DOHH2 (cell line): ENCODE data around the gene ADGRG1.

Experiments used
- H3F3A ChIP-seq: fragments of 200-600 bp; sonication (generic), shearing (Covaris generic); 2 replicates; pipeline ENCODE4 v1.6.0; 2016; ENCODE audit warnings: antibody characterized with exemption, mild to moderate bottlenecking; ENCODE audit not compliant: control insufficient read depth, insufficient read depth
- H3K27ac ChIP-seq: fragments of 200-600 bp; sonication (generic); 2 replicates; pipeline ENCODE4 v1.5.1; 2014; ENCODE audit warnings: low read depth, mild to moderate bottlenecking, low read length, moderate library complexity
- H3K27me3 ChIP-seq: fragments of 200-600 bp; sonication (generic); 2 replicates; pipeline ENCODE4 v1.6.1; 2014; ENCODE audit warnings: mild to moderate bottlenecking, low read length, mixed read lengths; ENCODE audit not compliant: control insufficient read depth
- H3K36me3 ChIP-seq: fragments of 200-600 bp; sonication (generic); 2 replicates; pipeline ENCODE4 v1.6.1; 2014; ENCODE audit warnings: mild to moderate bottlenecking, low read length, moderate library complexity, mixed read lengths; ENCODE audit not compliant: control insufficient read depth
- H3K4me1 ChIP-seq: fragments of 200-600 bp; sonication (generic); 2 replicates; pipeline ENCODE4 v1.6.1; 2014; ENCODE audit warnings: mild to moderate bottlenecking, low read length, mixed read lengths; ENCODE audit not compliant: control insufficient read depth
- H3K4me2 ChIP-seq: fragments of 200-600 bp; sonication (generic); 2 replicates; pipeline ENCODE4 v1.6.0; 2014; ENCODE audit warnings: mild to moderate bottlenecking, low read length, moderate library complexity
- H3K4me3 ChIP-seq: fragments of 200-600 bp; sonication (generic); 2 replicates; pipeline ENCODE4 v1.5.1; 2014; ENCODE audit warnings: mild to moderate bottlenecking, low read length, mixed read lengths
- H3K79me2 ChIP-seq: fragments of 200-600 bp; sonication (generic); 2 replicates; pipeline ENCODE4 v1.6.1; 2014; ENCODE audit warnings: mild to moderate bottlenecking, low read length, mixed read lengths; ENCODE audit not compliant: control insufficient read depth
- H3K9me2 ChIP-seq: fragments of 200-600 bp; sonication (generic); replicated peaks from 2 replicates; pipeline ENCODE4 v1.6.1; 2014; ENCODE audit warnings: mild to moderate bottlenecking, low read length, mixed read lengths; ENCODE audit not compliant: control insufficient read depth
- H3K9me3 ChIP-seq: fragments of 200-600 bp; sonication (generic); 2 replicates; pipeline ENCODE4 v1.6.1; 2014; ENCODE audit warnings: antibody characterized with exemption, low read length, mixed read lengths; ENCODE audit not compliant: control insufficient read depth, insufficient read depth
- H4K20me1 ChIP-seq: fragments of 200-600 bp; sonication (generic); 2 replicates; pipeline ENCODE4 v1.6.0; 2014; ENCODE audit warnings: low read depth, mild to moderate bottlenecking, antibody characterized with exemption, low read length, moderate library complexity; ENCODE audit not compliant: control insufficient read depth, insufficient read depth
- EZH2phosphoT487 ChIP-seq: fragments of 200-600 bp; sonication (generic); IDR thresholded peaks from 2 replicates; pipeline ENCODE4 v1.6.1; 2017; ENCODE audit warnings: borderline replicate concordance, mild to moderate bottlenecking, antibody characterized with exemption, low read length, moderate library complexity, mixed read lengths
- TF ChIP-seq, protein P1 (sequence below): fragments of 200-600 bp; sonication (generic); IDR thresholded peaks from one replicate; pipeline ENCODE4 v1.5.1; 2014; ENCODE audit warnings: antibody characterized with exemption, mild to moderate bottlenecking, low read depth, low read length; ENCODE audit not compliant: poor library complexity, severe bottlenecking

ADGRG1 gene

DNA sequence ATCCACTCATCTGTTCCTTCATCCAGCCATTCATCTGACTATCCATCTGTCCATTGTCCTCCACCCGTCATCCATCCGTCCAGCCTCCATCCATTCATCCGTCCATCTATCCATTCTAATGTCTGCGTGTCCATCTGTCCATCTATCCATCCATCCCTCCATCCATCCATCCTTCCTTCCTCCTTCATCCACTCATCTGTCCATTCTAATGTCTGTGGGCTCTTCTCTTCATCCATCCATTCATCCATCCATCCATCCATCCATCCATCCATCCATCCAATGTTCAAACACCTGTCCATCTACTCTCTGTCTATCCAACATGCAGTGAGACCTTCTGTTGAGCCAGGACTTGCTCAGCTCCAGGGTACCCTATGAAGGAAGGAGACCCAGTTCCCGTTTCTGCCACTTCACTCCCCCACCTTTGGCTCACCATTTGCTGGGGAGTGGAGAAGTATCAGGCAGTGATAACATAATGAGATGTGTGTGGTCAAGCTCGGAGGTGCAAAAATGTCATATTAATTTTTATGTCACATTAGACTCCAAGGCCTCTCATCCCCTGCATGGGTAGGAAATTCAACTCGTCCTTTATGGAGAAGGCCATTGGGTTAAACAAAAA lies 36.5 kb upstream of the ADGRG1 start:
- Histone ChIP-seq H3K4me2 (no peak overlapping the region), H3F3A (no peaks in the 10 kb centered on the region), H3K36me3 (no peaks in the 10 kb centered on the region), H3K4me3 (no peak overlapping the region), H3K9me2 (no peaks in the 10 kb centered on the region), H3K27me3 (peaks cover 36% of the 10 kb centered on the region), H4K20me1 (no peaks in the 10 kb centered on the region), H3K9me3 (no peaks in the 10 kb centered on the region), H3K27ac (no peak overlapping the region), H3K79me2 (no peaks in the 10 kb centered on the region), H3K4me1 (no peaks in the 10 kb centered on the region)
- TF ChIP-seq, protein P1, sequence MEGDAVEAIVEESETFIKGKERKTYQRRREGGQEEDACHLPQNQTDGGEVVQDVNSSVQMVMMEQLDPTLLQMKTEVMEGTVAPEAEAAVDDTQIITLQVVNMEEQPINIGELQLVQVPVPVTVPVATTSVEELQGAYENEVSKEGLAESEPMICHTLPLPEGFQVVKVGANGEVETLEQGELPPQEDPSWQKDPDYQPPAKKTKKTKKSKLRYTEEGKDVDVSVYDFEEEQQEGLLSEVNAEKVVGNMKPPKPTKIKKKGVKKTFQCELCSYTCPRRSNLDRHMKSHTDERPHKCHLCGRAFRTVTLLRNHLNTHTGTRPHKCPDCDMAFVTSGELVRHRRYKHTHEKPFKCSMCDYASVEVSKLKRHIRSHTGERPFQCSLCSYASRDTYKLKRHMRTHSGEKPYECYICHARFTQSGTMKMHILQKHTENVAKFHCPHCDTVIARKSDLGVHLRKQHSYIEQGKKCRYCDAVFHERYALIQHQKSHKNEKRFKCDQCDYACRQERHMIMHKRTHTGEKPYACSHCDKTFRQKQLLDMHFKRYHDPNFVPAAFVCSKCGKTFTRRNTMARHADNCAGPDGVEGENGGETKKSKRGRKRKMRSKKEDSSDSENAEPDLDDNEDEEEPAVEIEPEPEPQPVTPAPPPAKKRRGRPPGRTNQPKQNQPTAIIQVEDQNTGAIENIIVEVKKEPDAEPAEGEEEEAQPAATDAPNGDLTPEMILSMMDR, result no peak
- TF ChIP-seq EZH2phosphoT487, result no peak

DNA sequence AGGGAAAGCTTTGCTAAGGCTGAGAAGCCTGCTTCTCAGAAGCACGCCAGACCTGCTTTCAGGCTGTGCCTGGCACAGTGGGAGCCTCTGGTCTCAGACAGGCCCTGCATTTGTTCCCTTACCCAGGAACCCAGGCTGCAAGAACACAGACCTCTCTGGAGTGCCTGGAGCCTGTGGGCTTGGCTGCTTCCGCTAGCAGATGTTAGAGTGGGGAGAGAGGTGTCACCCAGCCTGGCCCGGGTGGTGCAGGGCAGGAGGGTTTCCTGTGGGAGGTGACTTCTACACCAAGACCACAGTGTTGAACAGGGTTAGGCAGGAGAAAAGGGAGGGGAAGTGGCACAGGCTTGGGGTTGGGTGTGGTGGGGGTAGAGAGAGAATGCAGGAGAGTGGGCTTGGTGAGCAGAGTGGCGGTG lies 35.8 kb upstream of the ADGRG1 start:
- no peaks in the 10 kb centered on the region for H3K36me3 ChIP-seq
- H3K27ac ChIP-seq, result no peak overlapping the region
- TF ChIP-seq, protein P1, result no peak
- no peak for TF ChIP-seq EZH2phosphoT487
- no peak overlapping the region for H3K4me3 ChIP-seq
- no peaks in the 10 kb centered on the region for H3K9me2 ChIP-seq
- H4K20me1 ChIP-seq, result no peaks in the 10 kb centered on the region
- H3F3A ChIP-seq, result no peaks in the 10 kb centered on the region
- peaks cover 35% of the 10 kb centered on the region for H3K27me3 ChIP-seq
- H3K79me2 ChIP-seq, result no peaks in the 10 kb centered on the region
- no peak overlapping the region for H3K4me2 ChIP-seq
- H3K9me3 ChIP-seq, result no peaks in the 10 kb centered on the region
- no peaks in the 10 kb centered on the region for H3K4me1 ChIP-seq

DNA sequence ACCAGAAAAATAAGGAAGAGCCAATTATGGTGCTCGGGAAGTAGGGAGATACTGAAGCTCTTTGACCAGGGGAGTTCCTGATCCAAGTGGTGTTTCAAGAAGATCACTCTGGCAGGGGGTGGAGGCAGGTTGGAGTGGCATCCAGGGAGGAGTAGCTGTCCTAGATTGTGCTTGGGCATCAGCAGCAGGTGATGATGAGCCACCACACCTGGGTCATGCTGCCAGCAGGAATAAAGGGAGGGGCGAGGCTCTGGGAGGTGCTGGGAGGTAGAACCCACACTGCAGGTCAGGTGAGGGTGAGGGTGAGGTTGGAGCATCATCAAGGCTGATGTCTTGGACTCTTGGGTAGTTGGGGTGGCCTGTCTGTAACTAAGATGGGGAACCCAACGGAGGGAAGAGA lies 35.4 kb upstream of the ADGRG1 start:
- Histone ChIP-seq H3K27ac (no peak overlapping the region), H3K9me2 (no peaks in the 10 kb centered on the region), H3K4me1 (no peaks in the 10 kb centered on the region), H3K36me3 (no peaks in the 10 kb centered on the region), H3K4me2 (no peak overlapping the region), H3K79me2 (no peaks in the 10 kb centered on the region), H3K9me3 (no peaks in the 10 kb centered on the region), H4K20me1 (no peaks in the 10 kb centered on the region), H3K27me3 (peaks cover 38% of the 10 kb centered on the region), H3K4me3 (no peak overlapping the region), H3F3A (no peaks in the 10 kb centered on the region)
- TF ChIP-seq EZH2phosphoT487, result no peak
- TF ChIP-seq, protein P1, result no peak
